Endothelial cell (in vitro differentiated cells): ENCODE results near the gene ALLC. TPM values are rescaled to one million over a fixed set of nuclear protein-coding genes. Genes with fewer than 3 reads are reported as not detected.

Experiments used
- DNase-seq: peaks from one replicate; pipeline ENCODE4 v3.0.0; 2021; ENCODE audit warnings: low spot score
- H3K27ac Mint-ChIP-seq: one replicate; pipeline ENCODE4 v1.8.0; 2021; ENCODE audit warnings: mixed read lengths, inconsistent platforms; ENCODE audit not compliant: unreplicated experiment
- H3K27me3 Mint-ChIP-seq: one replicate; pipeline ENCODE4 v1.8.0; 2021; ENCODE audit warnings: mild to moderate bottlenecking, moderate library complexity, mixed read lengths, inconsistent platforms; ENCODE audit not compliant: unreplicated experiment
- H3K36me3 Mint-ChIP-seq: one replicate; pipeline ENCODE4 v1.8.0; 2021; ENCODE audit warnings: mild to moderate bottlenecking, low read depth, mixed read lengths, inconsistent platforms; ENCODE audit not compliant: unreplicated experiment
- H3K4me1 Mint-ChIP-seq: one replicate; pipeline ENCODE4 v1.8.0; 2021; ENCODE audit warnings: mild to moderate bottlenecking, mixed read lengths, inconsistent platforms; ENCODE audit not compliant: unreplicated experiment
- H3K4me3 Mint-ChIP-seq: one replicate; pipeline ENCODE4 v1.8.0; 2021; ENCODE audit warnings: mild to moderate bottlenecking, mixed read lengths, inconsistent platforms; ENCODE audit not compliant: unreplicated experiment
- H3K9me3 Mint-ChIP-seq: one replicate; pipeline ENCODE4 v1.8.0; 2021; ENCODE audit warnings: mixed read lengths, inconsistent platforms; ENCODE audit not compliant: unreplicated experiment
- CTCF ChIP-seq: fragments of 200-600 bp; sonication (generic); IDR thresholded peaks from one replicate; pipeline ENCODE4 v1.5.0; 2021; ENCODE audit warnings: antibody characterized with exemption; ENCODE audit not compliant: unreplicated experiment
- total RNA-seq: library from RNA; stranded (reverse); fragmentation: NEBNext Ultra II Directional; extraction: Animal tissue kit (Norgen Biotek cat#: 25700); gene quantifications from one replicate; pipeline ENCODE4 v1.2.1, GENCODE V29; 2021; ENCODE audit not compliant: unreplicated experiment

The ALLC gene
- total RNA-seq, 1 donor from 2014 or later: 0.26 TPM

- Mint-ChIP-seq H3K9me3 (no peaks in the 10 kb centered on the region), H3K4me1 (no peaks in the 10 kb centered on the region), H3K4me3 (no peak overlapping the region), H3K36me3 (no peaks in the 10 kb centered on the region), H3K27ac (no peak overlapping the region), H3K27me3 (peaks cover 11% of the 10 kb centered on the region)
- TF ChIP-seq CTCF: no peak
- DNase-seq: no peak
Measured at GRCh38 chr2:3637692-3638455, 20.1 kb upstream of the ALLC start.

DNA sequence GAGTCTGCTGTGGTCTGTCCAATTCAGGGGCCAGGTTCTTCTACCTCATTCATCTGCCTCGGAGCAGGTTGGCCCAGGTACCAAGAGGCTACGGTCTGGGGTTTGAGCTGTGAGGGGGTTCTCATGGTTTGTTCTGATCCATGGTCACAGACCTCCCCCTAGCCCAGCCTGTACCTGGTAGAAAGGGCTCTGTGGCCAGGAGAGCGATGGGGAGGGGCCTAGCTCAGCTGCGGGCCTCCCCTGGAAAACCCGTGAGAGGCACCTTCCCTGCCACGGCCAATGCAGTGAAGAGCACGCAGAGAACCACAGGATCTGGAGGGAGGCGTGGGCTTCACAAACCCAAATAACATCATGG is 19.6 kb upstream of the ALLC start:
- no peak for TF ChIP-seq CTCF
- H3K9me3 Mint-ChIP-seq: no peaks in the 10 kb centered on the region
- no peaks in the 10 kb centered on the region for H3K4me1 Mint-ChIP-seq
- H3K36me3 Mint-ChIP-seq: no peaks in the 10 kb centered on the region
- H3K27ac Mint-ChIP-seq: no peak overlapping the region
- no peak overlapping the region for H3K4me3 Mint-ChIP-seq
- no peak for DNase-seq
- H3K27me3 Mint-ChIP-seq: peaks cover 15% of the 10 kb centered on the region

DNA sequence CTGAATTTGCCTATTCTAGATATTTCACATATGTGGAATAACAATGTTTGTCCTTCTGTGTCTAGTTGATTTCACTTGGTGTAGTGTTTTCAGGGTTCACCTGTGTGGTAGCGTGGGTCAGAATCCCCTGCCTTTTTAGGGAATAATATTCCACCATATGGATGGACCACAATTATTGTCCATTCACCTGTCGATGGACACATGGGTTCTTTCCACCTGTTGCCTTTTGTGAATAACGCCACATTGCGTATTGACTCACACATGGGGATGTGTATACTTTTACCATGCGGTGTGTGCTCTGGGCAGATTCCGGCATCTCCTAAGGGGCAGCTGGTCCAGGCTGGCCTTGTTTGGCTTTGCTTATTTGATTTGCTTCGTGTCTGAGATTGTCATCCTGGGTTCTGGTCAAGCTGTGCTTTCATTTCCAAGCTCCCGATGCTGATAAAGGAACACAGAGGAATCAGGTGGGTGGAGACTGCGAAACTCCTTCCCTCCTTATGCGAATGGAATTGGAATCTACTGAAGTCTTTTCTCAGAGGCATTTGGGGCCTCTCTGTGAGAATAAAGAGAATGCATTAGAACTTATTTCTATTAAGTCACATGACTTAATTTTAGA is 18.9 kb upstream of the ALLC start:
- Mint-ChIP-seq H3K27me3 (peaks cover 13% of the 10 kb centered on the region), H3K4me3 (no peak overlapping the region), H3K4me1 (no peaks in the 10 kb centered on the region), H3K9me3 (no peaks in the 10 kb centered on the region), H3K27ac (no peak overlapping the region), H3K36me3 (no peaks in the 10 kb centered on the region)
- no peak for TF ChIP-seq CTCF
- no peak for DNase-seq

GRCh38 chr2:3639653-3640052 is 18.3 kb upstream of the ALLC start:
- no peak for DNase-seq
- no peak for TF ChIP-seq CTCF
- H3K9me3 Mint-ChIP-seq: no peaks in the 10 kb centered on the region
- no peaks in the 10 kb centered on the region for H3K4me1 Mint-ChIP-seq
- no peak overlapping the region for H3K27ac Mint-ChIP-seq
- H3K27me3 Mint-ChIP-seq: peaks cover 13% of the 10 kb centered on the region
- H3K4me3 Mint-ChIP-seq: no peak overlapping the region
- no peaks in the 10 kb centered on the region for H3K36me3 Mint-ChIP-seq

DNA sequence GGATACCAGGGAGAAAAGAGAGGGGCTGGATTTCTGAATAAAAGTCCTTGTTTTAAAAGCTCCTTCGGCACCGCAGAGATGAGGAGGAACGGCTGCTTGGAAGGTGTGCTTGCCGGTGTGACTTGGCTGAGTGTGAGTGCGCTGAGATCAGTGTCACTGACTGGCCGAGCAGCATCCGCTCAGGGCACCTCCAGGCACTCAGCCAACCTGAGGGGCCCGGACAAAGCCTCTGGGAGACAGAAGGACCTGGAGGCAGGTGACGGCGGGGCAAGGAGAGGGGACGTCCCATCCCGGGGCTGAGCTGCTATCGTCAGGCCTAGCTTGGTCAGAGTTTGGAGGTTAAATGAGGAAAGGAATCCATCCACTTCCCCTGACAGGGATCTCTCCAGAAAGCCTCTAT is 16.8 kb upstream of the ALLC start:
- Mint-ChIP-seq H3K27me3 (peaks cover 13% of the 10 kb centered on the region), H3K27ac (no peak overlapping the region), H3K9me3 (no peaks in the 10 kb centered on the region), H3K36me3 (no peaks in the 10 kb centered on the region), H3K4me1 (peaks cover 4% of the 10 kb centered on the region), H3K4me3 (peak overlapping the region; percentile 40)
- no peak for TF ChIP-seq CTCF
- no peak for DNase-seq
